Measurements from ENCODE around the gene RBFOX2.
"Not testable (repeated sequence)": the region's sequence is repeated elsewhere in the genome, so short reads cannot be mapped to it uniquely, and the experiment has no call there.

The RBFOX2 gene

GRCh38 chr22:36075230-36075629 is 46.6 kb upstream of the RBFOX2 start:
- no peak overlapping the region for H3K4me2 ChIP-seq (ENCODE audit: low read length)
- H4K20me1 ChIP-seq (ENCODE audit: insufficient read depth, low read length) = no peaks in the 10 kb centered on the region
- H3K36me3 ChIP-seq (ENCODE audit: insufficient read depth, low read length) = peaks cover 3% of the 10 kb centered on the region; the same call in 1 of the 2 replicates
- H2AFZ ChIP-seq (ENCODE audit: low read length) = no peak overlapping the region
- H3F3A ChIP-seq (ENCODE audit: insufficient read depth, low read length) = no peaks in the 10 kb centered on the region
- no peaks in the 10 kb centered on the region for H3K9me2 ChIP-seq (ENCODE audit: low read depth, low read length)
- H3K9me3 ChIP-seq (ENCODE audit: low read length) = 0 out of 2 replicates have a peak, but pooled peaks cover 3% of the 10 kb centered on the region
- TF ChIP-seq EZH2 (IDR thresholded peaks at IDR 0.05; ENCODE audit: borderline replicate concordance, low read length) = no peak
- no peaks in the 10 kb centered on the region for H3K4me1 ChIP-seq (ENCODE audit: insufficient read depth, low read length, severe bottlenecking)
- no peak overlapping the region for H3K27ac ChIP-seq (ENCODE audit: low read depth, low read length, poor library complexity, severe bottlenecking)
- H3K27me3 ChIP-seq (ENCODE audit: insufficient read depth, low read length) = no peaks in the 10 kb centered on the region; the same call in 1 of the 2 replicates
- H3K79me2 ChIP-seq (ENCODE audit: insufficient read depth, low read length) = no peaks in the 10 kb centered on the region
- no peak overlapping the region for H3K9ac ChIP-seq (ENCODE audit: low read length)
- H3K4me3 ChIP-seq (ENCODE audit: low read depth, low read length, poor library complexity, severe bottlenecking) = no peak overlapping the region

GRCh38 chr22:36073476-36073875 is 44.9 kb upstream of the RBFOX2 start:
- Histone ChIP-seq H3K36me3 (ENCODE audit: insufficient read depth, low read length) (peaks cover 3% of the 10 kb centered on the region; the same call in 1 of the 2 replicates), H3K27ac (ENCODE audit: low read depth, low read length, poor library complexity, severe bottlenecking) (no peak overlapping the region), H2AFZ (ENCODE audit: low read length) (no peak overlapping the region), H3K27me3 (ENCODE audit: insufficient read depth, low read length) (no peaks in the 10 kb centered on the region; the same call in 1 of the 2 replicates), H3K4me1 (ENCODE audit: insufficient read depth, low read length, severe bottlenecking) (no peaks in the 10 kb centered on the region), H3K79me2 (ENCODE audit: insufficient read depth, low read length) (no peaks in the 10 kb centered on the region), H3K9me3 (ENCODE audit: low read length) (0 out of 2 replicates have a peak, but pooled peaks cover 3% of the 10 kb centered on the region), H3K4me3 (ENCODE audit: low read depth, low read length, poor library complexity, severe bottlenecking) (no peak overlapping the region), H4K20me1 (ENCODE audit: insufficient read depth, low read length) (no peaks in the 10 kb centered on the region), H3K4me2 (ENCODE audit: low read length) (no peak overlapping the region), H3K9ac (ENCODE audit: low read length) (no peak overlapping the region), H3F3A (ENCODE audit: insufficient read depth, low read length) (no peaks in the 10 kb centered on the region), H3K9me2 (ENCODE audit: low read depth, low read length) (no peaks in the 10 kb centered on the region)
- TF ChIP-seq CTCF (IDR thresholded peaks at IDR 0.05; ENCODE audit: low read length) (no peak), EZH2 (IDR thresholded peaks at IDR 0.05; ENCODE audit: borderline replicate concordance, low read length) (no peak)

GRCh38 chr22:36070645-36071044 is 42.0 kb upstream of the RBFOX2 start:
- H3F3A ChIP-seq (ENCODE audit: insufficient read depth, low read length); H3K9me2 ChIP-seq (ENCODE audit: low read depth, low read length); H3K27me3 ChIP-seq (ENCODE audit: insufficient read depth, low read length); H3K4me3 ChIP-seq (ENCODE audit: low read depth, low read length, poor library complexity, severe bottlenecking); H3K36me3 ChIP-seq (ENCODE audit: insufficient read depth, low read length); H3K27ac ChIP-seq (ENCODE audit: low read depth, low read length, poor library complexity, severe bottlenecking); H3K79me2 ChIP-seq (ENCODE audit: insufficient read depth, low read length); H3K9ac ChIP-seq (ENCODE audit: low read length); H2AFZ ChIP-seq (ENCODE audit: low read length); H3K4me1 ChIP-seq (ENCODE audit: insufficient read depth, low read length, severe bottlenecking); H3K9me3 ChIP-seq (ENCODE audit: low read length); H3K4me2 ChIP-seq (ENCODE audit: low read length); H4K20me1 ChIP-seq (ENCODE audit: insufficient read depth, low read length): not testable (repeated sequence)

- no peaks in the 10 kb centered on the region for H4K20me1 ChIP-seq (ENCODE audit: insufficient read depth, low read length)
- no peak overlapping the region for H3K9ac ChIP-seq (ENCODE audit: low read length)
- H3K36me3 ChIP-seq (ENCODE audit: insufficient read depth, low read length) = no peaks in the 10 kb centered on the region
- H3K27me3 ChIP-seq (ENCODE audit: insufficient read depth, low read length) = no peaks in the 10 kb centered on the region
- H3K9me3 ChIP-seq (ENCODE audit: low read length) = no peaks in the 10 kb centered on the region
- H3K4me3 ChIP-seq (ENCODE audit: low read depth, low read length, poor library complexity, severe bottlenecking) = no peak overlapping the region
- no peaks in the 10 kb centered on the region for H3F3A ChIP-seq (ENCODE audit: insufficient read depth, low read length)
- H3K4me2 ChIP-seq (ENCODE audit: low read length) = no peak overlapping the region
- H2AFZ ChIP-seq (ENCODE audit: low read length) = no peak overlapping the region
- H3K27ac ChIP-seq (ENCODE audit: low read depth, low read length, poor library complexity, severe bottlenecking) = no peak overlapping the region
- H3K9me2 ChIP-seq (ENCODE audit: low read depth, low read length) = no peaks in the 10 kb centered on the region
- H3K4me1 ChIP-seq (ENCODE audit: insufficient read depth, low read length, severe bottlenecking) = peaks cover 10% of the 10 kb centered on the region
- TF ChIP-seq EZH2 (IDR thresholded peaks at IDR 0.05; ENCODE audit: borderline replicate concordance, low read length) = no peak
- TF ChIP-seq CTCF (IDR thresholded peaks at IDR 0.05; ENCODE audit: low read length) = no peak
- H3K79me2 ChIP-seq (ENCODE audit: insufficient read depth, low read length) = no peaks in the 10 kb centered on the region
These were observed 40.7 kb upstream of the RBFOX2 start for GRCh38 chr22:36069368-36069767.

All from OCI-LY1 (cell line).